HK-2 (cell line): Measurements from ENCODE around the gene JPH4.

Experiments
- DNase-seq: peaks from one replicate; pipeline ENCODE4 v3.0.0-alpha.2; 2018; ENCODE audit not compliant: unreplicated experiment

The JPH4 gene

GRCh38 chr14:23579739-23580138, 1.1 kb upstream of the JPH4 start:
- DNase-seq, result no peak

GRCh38 chr14:23579311-23579630, 681 bp upstream of the JPH4 start:
- DNase-seq, result no peak

- no peak for DNase-seq
Observed at GRCh38 chr14:23577710-23578392, 739 bp downstream of the JPH4 start.

GRCh38 chr14:23577004-23577681, 1.4 kb downstream of the JPH4 start:
- no peak for DNase-seq

- DNase-seq, result no peak
Observed at GRCh38 chr14:23573384-23574015, 5.1 kb downstream of the JPH4 start.

GRCh38 chr14:23572836-23573235, 5.8 kb downstream of the JPH4 start:
- DNase-seq, result no peak

GRCh38 chr14:23572524-23572828, 6.1 kb downstream of the JPH4 start:
- DNase-seq, result no peak

GRCh38 chr14:23571701-23572523, 6.7 kb downstream of the JPH4 start:
- DNase-seq, result no peak

GRCh38 chr14:23570806-23571483, 7.6 kb downstream of the JPH4 start:
- DNase-seq, result no peak

GRCh38 chr14:23569443-23570151, 9.0 kb downstream of the JPH4 start:
- DNase-seq, result no peak

- no peak for DNase-seq
Observed at GRCh38 chr14:23568600-23569331, 9.8 kb downstream of the JPH4 start.

GRCh38 chr14:23568021-23568599, 10.5 kb downstream of the JPH4 start:
- no peak for DNase-seq

- DNase-seq, result peak; percentile 92
Observed at GRCh38 chr14:23567186-23568020, 11.2 kb downstream of the JPH4 start, which contains the start of gene AP1G2. TSS of gene AP1G2 (minus strand) at chr14:23567791. CDS start at chr14:23567314, 477 bp downstream.

- no peak for DNase-seq
Observed at GRCh38 chr14:23566778-23567185, 11.8 kb downstream of the JPH4 start.

GRCh38 chr14:23566112-23566777, 12.3 kb downstream of the JPH4 start:
- no peak for DNase-seq

GRCh38 chr14:23565626-23566025, 13.0 kb downstream of the JPH4 start:
- DNase-seq, result no peak

GRCh38 chr14:23564876-23565275, 13.7 kb downstream of the JPH4 start:
- DNase-seq, result no peak

GRCh38 chr14:23564181-23564812, 14.3 kb downstream of the JPH4 start:
- DNase-seq, result no peak
